GM19452 (cell line): ENCODE measurements around the gene ZNF521.
A peak's percentile ranks its signal among the peaks of the same experiment; 100 is the strongest.

Experiments
- ATAC-seq: cut with Tn5 transposase; IDR thresholded peaks from one replicate; pipeline ENCODE4 v1.9.1; 2021; ENCODE audit not compliant: unreplicated experiment

The ZNF521 gene

GRCh38 chr18:25171334-25171733 is 180.6 kb downstream of the ZNF521 start:
- ATAC-seq: no peak

- no peak for ATAC-seq
These were observed 181.6 kb downstream of the ZNF521 start for GRCh38 chr18:25170402-25170801.

DNA sequence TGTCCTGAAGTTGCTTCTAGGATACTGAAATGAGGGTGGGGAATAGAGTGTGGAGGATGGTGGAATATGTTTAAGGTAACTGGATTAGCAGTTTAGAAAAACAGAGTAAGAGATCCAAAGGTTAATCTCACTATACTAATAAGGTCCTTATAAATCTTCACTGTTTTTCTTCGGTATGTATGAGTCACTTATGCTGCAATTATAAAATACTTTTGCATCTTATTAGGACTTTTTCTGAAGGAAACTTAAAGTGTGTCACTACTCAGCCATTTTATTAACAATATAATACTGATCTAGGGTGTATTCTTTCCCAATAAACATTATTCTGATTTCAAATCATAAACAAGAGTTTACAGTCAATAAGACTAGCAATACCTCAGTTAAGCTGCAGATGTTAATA is 182.3 kb downstream of the ZNF521 start:
- no peak for ATAC-seq

GRCh38 chr18:25167612-25168410 is 184.2 kb downstream of the ZNF521 start:
- no peak for ATAC-seq

DNA sequence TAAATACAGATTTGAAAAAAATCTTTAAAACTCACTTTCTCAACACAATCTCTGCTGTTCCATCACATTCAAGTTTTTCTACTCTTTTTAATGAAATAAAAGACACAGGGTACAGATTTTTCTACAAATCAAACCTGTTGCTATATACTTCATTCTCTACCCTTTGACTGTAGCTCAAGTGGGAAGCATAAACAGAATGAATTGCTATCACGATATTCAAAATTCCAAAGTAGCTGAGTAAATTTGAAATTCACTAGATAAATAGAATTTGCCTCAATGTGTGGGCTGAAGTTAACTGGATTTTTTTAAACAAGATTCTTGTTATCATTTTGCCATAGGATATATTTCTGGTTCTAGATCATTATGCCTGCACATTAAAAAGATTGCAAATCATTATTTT is 185.9 kb downstream of the ZNF521 start:
- ATAC-seq: no peak

DNA sequence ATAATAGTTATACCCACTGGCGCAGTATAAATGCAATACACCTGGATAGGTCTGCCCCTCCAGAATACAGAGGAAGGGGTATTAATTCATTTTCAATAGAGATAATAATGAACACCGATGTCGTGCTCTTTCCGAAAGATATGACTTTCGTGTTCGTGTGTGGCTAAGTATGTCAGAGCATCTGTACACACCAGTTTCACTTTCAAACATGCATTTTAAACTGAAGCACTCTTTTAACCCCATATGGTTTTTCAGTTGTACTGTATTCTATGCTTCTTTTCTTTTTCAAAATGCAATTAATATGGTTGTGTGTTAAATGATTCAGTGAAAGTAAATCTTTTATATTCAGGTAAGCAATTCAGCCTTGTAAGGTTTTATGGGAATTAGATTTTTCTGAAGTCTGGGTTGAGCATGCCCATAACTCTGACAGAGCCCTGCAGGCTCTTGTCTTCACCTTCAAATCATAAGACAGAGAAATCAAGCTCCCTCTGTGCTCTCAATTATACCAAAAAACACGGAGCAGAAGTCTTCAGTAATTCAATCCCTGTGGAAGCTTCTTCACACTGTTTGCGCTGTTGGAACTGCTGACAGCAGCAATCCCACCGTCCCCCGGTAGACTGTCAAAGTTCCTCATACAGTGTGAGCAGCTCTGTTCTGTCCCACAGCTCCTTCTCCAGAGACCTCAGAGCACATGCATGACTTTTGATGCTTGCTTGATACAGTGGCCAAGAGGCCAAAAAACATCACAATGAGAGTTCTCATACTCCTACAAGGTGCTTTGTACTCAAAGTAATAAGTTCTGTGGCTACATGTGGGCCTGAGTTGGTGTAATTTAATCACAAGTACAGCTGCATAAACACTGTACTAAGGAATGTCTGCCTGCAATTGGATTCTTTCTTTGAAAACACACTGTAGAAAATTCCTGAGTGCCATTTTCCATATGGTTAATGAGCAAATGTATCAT is 186.8 kb downstream of the ZNF521 start:
- ATAC-seq: peak; percentile 94

GRCh38 chr18:25164211-25164847 is 187.6 kb downstream of the ZNF521 start:
- peak; percentile 37 for ATAC-seq

DNA sequence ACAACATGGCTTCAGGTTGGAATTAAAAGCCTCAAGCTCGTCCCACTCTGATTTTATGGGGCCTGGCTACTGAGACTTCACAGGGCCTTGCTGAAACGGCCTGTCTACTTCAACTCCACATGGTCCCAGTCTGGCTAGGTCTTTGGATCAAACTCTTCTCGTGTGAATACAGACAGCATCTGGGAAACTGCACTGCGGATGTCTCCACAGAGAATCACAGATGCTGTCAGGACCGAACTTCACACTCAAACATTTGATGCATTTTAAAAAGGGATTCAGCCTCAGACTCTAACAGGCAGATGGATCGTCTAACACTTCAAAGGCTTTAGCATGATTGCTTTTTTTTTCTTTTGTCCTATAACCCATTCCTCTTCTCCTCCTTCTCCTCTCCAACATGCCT is 198.5 kb downstream of the ZNF521 start:
- ATAC-seq: no peak

GRCh38 chr18:25147877-25148488 is 204.0 kb downstream of the ZNF521 start:
- no peak for ATAC-seq

- no peak for ATAC-seq
These were observed 205.5 kb downstream of the ZNF521 start for GRCh38 chr18:25146512-25146910.

DNA sequence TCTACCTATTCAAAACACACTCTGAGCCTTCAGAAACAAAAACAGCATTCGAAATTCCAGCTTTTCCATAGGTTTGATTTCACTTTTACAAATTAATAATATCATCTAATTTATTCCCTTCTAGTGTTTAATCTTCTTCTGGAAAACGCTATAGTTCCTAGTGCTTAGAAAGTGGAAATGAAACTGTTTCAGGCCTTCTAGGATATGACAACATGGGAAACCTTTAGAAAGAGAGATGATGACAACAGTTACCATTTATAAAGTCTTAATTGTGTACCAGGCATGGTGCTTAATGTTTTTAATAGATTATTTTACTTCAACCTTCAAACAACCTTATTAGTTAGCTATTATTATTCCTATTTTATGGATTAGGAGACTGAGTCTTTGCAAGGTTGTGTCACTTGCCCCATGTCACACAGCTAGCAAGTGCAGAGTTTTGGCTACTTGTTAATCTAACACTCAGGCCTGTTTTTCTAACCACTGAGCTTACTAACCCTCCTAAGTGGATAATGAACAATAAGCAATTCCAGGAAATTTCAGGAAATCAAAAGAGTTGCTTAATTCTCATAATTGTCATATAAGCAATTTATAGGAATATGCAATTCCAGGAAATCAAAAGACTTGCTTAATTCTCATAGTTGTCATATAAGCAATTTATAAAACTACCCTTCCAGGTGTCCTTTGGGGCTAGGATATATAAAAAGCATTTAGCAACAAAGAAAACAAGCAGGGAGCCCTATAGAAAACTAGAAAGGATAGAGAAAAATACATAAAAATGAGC is 206.0 kb downstream of the ZNF521 start:
- no peak for ATAC-seq

DNA sequence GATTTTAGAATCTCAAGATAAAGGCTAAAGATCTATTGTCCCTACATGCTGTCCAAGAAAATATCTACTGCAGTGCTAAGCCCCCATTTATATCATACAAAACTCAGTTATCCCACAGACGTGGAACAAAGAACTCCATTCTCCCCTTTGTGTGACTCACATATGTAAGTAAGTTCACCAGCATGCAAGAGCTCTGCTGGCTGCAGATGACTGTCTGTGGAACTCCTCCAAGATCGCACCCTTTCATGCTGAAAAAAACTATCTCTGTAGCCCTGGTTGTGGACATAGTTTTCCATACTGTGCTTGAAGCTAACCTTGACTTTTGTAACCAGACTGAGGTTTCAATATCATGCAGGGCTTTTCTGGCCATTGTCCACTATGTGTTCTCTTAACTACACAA is 207.1 kb downstream of the ZNF521 start:
- no peak for ATAC-seq

- ATAC-seq: no peak
These were observed 210.1 kb downstream of the ZNF521 start for GRCh38 chr18:25141886-25142285.

- no peak for ATAC-seq
These were observed 210.6 kb downstream of the ZNF521 start for GRCh38 chr18:25141399-25141798.

DNA sequence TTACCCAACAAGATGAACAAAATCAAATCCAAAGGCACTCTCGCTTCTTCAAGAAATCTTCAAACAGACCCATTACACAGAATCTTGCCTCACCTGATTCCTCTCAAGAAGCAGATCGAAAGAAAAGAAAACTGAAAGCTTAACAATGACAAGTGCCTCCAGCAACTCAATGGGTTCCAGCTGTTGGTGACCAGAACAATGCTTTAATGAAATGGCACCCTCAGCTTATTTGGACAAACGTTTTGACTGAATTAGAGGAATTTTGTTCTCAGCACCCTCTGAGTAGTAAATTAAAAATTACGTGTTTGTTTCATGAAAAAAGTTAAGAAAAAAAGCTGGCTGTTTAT is 211.0 kb downstream of the ZNF521 start:
- no peak for ATAC-seq

- ATAC-seq: no peak
These were observed 211.6 kb downstream of the ZNF521 start for GRCh38 chr18:25140124-25140961.

DNA sequence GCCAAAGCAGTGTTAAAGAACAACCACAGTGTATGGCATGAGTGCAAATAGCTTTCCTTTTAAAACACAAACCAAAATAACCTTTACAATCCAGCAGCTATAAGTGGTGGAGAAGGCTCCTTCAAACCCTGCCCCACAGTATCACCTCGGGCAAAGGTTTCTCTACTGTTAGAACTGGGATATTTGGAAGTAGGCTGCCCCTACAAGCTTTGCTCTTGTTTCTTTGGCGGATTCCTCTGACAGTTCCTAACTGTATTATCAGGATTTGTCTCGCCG is 214.8 kb downstream of the ZNF521 start:
- ATAC-seq: no peak

DNA sequence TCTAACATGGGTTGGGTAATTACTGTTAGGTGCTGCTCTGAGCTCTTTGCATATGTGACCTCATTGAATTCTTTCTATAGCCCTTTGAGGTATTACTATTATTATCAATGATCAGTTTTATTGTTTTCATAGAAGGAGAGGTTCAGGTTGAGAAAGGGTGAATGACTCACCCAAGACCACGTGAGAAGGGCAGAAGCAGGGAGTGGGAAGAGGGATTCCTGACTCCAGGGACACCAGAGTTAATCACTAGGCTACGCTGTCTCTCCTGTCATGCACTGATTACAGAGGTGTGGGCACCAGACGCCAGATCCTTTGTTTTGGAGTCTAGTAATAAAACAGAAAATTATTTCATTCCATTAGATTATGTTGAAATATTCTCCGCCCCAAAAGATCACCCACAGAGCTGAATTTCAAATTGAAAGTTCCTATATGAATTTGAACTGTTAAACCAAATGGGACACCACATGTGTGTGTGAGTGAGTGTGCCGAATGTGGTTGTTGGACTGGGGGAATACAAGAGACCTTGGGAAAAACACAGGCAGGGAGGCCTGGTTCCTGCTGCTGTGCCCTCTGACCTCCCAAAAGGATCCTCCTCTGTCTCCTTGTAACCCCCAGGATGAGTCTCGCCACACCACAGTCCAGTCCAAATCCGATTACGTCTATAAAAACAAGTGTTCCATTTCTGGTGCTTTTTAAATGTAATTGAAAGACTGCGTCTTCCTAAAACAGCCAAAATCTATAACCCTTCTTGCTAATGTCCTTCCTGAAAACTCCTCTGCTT is 215.4 kb downstream of the ZNF521 start:
- no peak for ATAC-seq

GRCh38 chr18:25134861-25135260 is 217.1 kb downstream of the ZNF521 start:
- ATAC-seq: no peak
